ENCODE results near the gene MDFI.

Gene MDFI

GRCh38 chr6:41690541-41691330 is 52.5 kb downstream of the MDFI start:
- DNase-seq: no peak

GRCh38 chr6:41691426-41692079 is 53.3 kb downstream of the MDFI start:
- no peak for DNase-seq

GRCh38 chr6:41692080-41692675 is 53.9 kb downstream of the MDFI start:
- no peak for DNase-seq

GRCh38 chr6:41692730-41693129 is 54.5 kb downstream of the MDFI start:
- DNase-seq: no peak

- no peak for DNase-seq
Measured at GRCh38 chr6:41693281-41694240, 55.3 kb downstream of the MDFI start.

- DNase-seq: no peak
Measured at GRCh38 chr6:41694815-41695526, 56.7 kb downstream of the MDFI start.

- DNase-seq: no peak
Measured at GRCh38 chr6:41695825-41696224, 57.6 kb downstream of the MDFI start.

- DNase-seq: no peak
Measured at GRCh38 chr6:41696788-41697187, 58.5 kb downstream of the MDFI start.

- no peak for DNase-seq
Measured at GRCh38 chr6:41697861-41698781, 59.9 kb downstream of the MDFI start.

GRCh38 chr6:41699063-41699462 is 60.8 kb downstream of the MDFI start:
- DNase-seq: no peak

GRCh38 chr6:41700463-41701347 is 62.4 kb downstream of the MDFI start:
- DNase-seq: no peak

GRCh38 chr6:41702089-41702745 is 63.9 kb downstream of the MDFI start:
- no peak for DNase-seq

- no peak for DNase-seq
Measured at GRCh38 chr6:41702771-41703494, 64.7 kb downstream of the MDFI start.

Measured in CD4-positive, alpha-beta T cell treated with Interleukin-1 beta for 1 hour (primary cell).